ENCODE data around the gene TADA2A.

DNA sequence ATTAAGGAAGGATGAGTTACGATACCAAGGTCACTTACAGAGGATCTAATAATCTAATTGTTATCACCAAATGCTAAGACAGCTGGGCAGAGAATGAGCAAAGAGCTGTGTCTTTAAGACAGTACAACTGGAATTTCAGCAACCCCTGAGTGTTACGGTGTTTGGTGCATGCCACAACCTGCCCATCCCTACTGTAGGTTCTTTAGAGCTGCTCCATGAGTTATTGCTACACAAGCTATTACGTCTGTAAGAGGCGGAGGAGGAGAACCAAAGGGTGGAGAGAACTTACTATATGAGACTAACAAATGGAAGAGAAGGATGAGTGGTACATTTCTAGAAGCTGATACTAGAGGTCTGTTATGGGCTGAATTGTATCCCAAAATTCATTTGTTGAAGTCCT is 45.1 kb upstream of the TADA2A start:
- TF ChIP-seq POLR2AphosphoS5 (IDR thresholded peaks at IDR 0.05; ENCODE audit: borderline replicate concordance, low read depth, low read length) (no peak), EZH2 (IDR thresholded peaks at IDR 0.05) (no peak), FOXP2 (optimal IDR thresholded peaks at IDR 0.05; ENCODE audit: control extremely low read depth, extremely low read length, insufficient read depth) (no peak)
